ENCODE results near the gene GOLPH3.
A peak's percentile ranks its signal among the peaks of the same experiment; 100 is the strongest.
"Not testable (repeated sequence)": the region's sequence is repeated elsewhere in the genome, so short reads cannot be mapped to it uniquely, and the experiment has no call there.

Gene GOLPH3

GRCh38 chr5:32174011-32174870 lies at the start of gene GOLPH3:
TSS of gene GOLPH3 (minus strand) at chr5:32174319. CDS start at chr5:32174034, 285 bp downstream.
- DNase-seq: peak; percentile 60

- DNase-seq: no peak
Observed at GRCh38 chr5:32222723-32223470, 48.8 kb upstream of the GOLPH3 start.

GRCh38 chr5:32217886-32218396 lies 43.8 kb upstream of the GOLPH3 start:
- no peak for DNase-seq

GRCh38 chr5:32214344-32214743 lies 40.2 kb upstream of the GOLPH3 start:
- not testable (repeated sequence) for DNase-seq

GRCh38 chr5:32210151-32210550 lies 36.0 kb upstream of the GOLPH3 start:
- no peak for DNase-seq

- DNase-seq: not testable (repeated sequence)
Observed at GRCh38 chr5:32208837-32209236, 34.7 kb upstream of the GOLPH3 start.

- no peak for DNase-seq
Observed at GRCh38 chr5:32207355-32207634, 33.2 kb upstream of the GOLPH3 start.

- no peak for DNase-seq
Observed at GRCh38 chr5:32206509-32207354, 32.6 kb upstream of the GOLPH3 start.

- no peak for DNase-seq
Observed at GRCh38 chr5:32206053-32206452, 31.9 kb upstream of the GOLPH3 start.

- no peak for DNase-seq
Observed at GRCh38 chr5:32202394-32202793, 28.3 kb upstream of the GOLPH3 start.

- no peak for DNase-seq
Observed at GRCh38 chr5:32201122-32201753, 27.1 kb upstream of the GOLPH3 start.

GRCh38 chr5:32197032-32197431 lies 22.9 kb upstream of the GOLPH3 start:
- DNase-seq: no peak

GRCh38 chr5:32195265-32195664 lies 21.1 kb upstream of the GOLPH3 start:
- DNase-seq: no peak

GRCh38 chr5:32193591-32193990 lies 19.5 kb upstream of the GOLPH3 start:
- no peak for DNase-seq

GRCh38 chr5:32190095-32190494 lies 16.0 kb upstream of the GOLPH3 start:
- no peak for DNase-seq

- no peak for DNase-seq
Observed at GRCh38 chr5:32187675-32188074, 13.6 kb upstream of the GOLPH3 start.

GRCh38 chr5:32182463-32183063 lies 8.4 kb upstream of the GOLPH3 start:
- no peak for DNase-seq

GRCh38 chr5:32173267-32174010 lies 680 bp downstream of the GOLPH3 start:
- DNase-seq: no peak

GRCh38 chr5:32172923-32173266 lies 1.2 kb downstream of the GOLPH3 start:
- DNase-seq: no peak

- not testable (repeated sequence) for DNase-seq
Observed at GRCh38 chr5:32172186-32172911, 1.8 kb downstream of the GOLPH3 start.
